IPS-15b (cell line): ENCODE results near the gene WDR48.

Experiments used
- H3K27me3 ChIP-seq: one replicate; pipeline ENCODE4 v1.6.1; 2013; ENCODE audit warnings: low read length; ENCODE audit not compliant: control insufficient read depth, insufficient read depth
- H3K36me3 ChIP-seq: one replicate; pipeline ENCODE4 v1.6.1; 2013; ENCODE audit warnings: low read length; ENCODE audit not compliant: control insufficient read depth, insufficient read depth
- H3K4me1 ChIP-seq: one replicate; pipeline ENCODE4 v1.6.1; 2013; ENCODE audit warnings: mild to moderate bottlenecking, low read length; ENCODE audit not compliant: control insufficient read depth, insufficient read depth
- H3K4me3 ChIP-seq: one replicate; pipeline ENCODE4 v1.5.1; 2013; ENCODE audit warnings: low read depth, low read length
- H3K9ac ChIP-seq: one replicate; pipeline ENCODE4 v1.6.1; 2013; ENCODE audit warnings: low read depth, mild to moderate bottlenecking, low read length
- H3K9me3 ChIP-seq: one replicate; pipeline ENCODE4 v1.6.1; 2013; ENCODE audit warnings: mild to moderate bottlenecking, low read length; ENCODE audit not compliant: control insufficient read depth, insufficient read depth

Gene WDR48

GRCh38 chr3:39065197-39065596, 13.4 kb downstream of the WDR48 start:
- H3K9ac ChIP-seq: no peak overlapping the region
- no peak overlapping the region for H3K4me3 ChIP-seq
- H3K27me3 ChIP-seq: no peaks in the 10 kb centered on the region
- no peaks in the 10 kb centered on the region for H3K36me3 ChIP-seq
- no peaks in the 10 kb centered on the region for H3K4me1 ChIP-seq
- H3K9me3 ChIP-seq: no peaks in the 10 kb centered on the region

GRCh38 chr3:39067286-39067685, 15.5 kb downstream of the WDR48 start:
- Histone ChIP-seq H3K36me3 (no peaks in the 10 kb centered on the region), H3K27me3 (no peaks in the 10 kb centered on the region), H3K4me3 (no peak overlapping the region), H3K9ac (no peak overlapping the region), H3K4me1 (no peaks in the 10 kb centered on the region), H3K9me3 (no peaks in the 10 kb centered on the region)

- no peaks in the 10 kb centered on the region for H3K36me3 ChIP-seq
- H3K4me1 ChIP-seq: no peaks in the 10 kb centered on the region
- H3K4me3 ChIP-seq: no peak overlapping the region
- H3K27me3 ChIP-seq: no peaks in the 10 kb centered on the region
- no peak overlapping the region for H3K9ac ChIP-seq
- H3K9me3 ChIP-seq: no peaks in the 10 kb centered on the region
Measured at GRCh38 chr3:39068556-39068955, 16.7 kb downstream of the WDR48 start.

GRCh38 chr3:39075910-39076309, 24.1 kb downstream of the WDR48 start:
- Histone ChIP-seq H3K27me3 (no peaks in the 10 kb centered on the region), H3K9ac (no peak overlapping the region), H3K4me1 (no peaks in the 10 kb centered on the region), H3K9me3 (no peaks in the 10 kb centered on the region), H3K36me3 (no peaks in the 10 kb centered on the region), H3K4me3 (no peak overlapping the region)

GRCh38 chr3:39079530-39079929, 27.7 kb downstream of the WDR48 start:
- H3K9me3 ChIP-seq: no peaks in the 10 kb centered on the region
- no peak overlapping the region for H3K9ac ChIP-seq
- H3K27me3 ChIP-seq: no peaks in the 10 kb centered on the region
- H3K36me3 ChIP-seq: no peaks in the 10 kb centered on the region
- no peaks in the 10 kb centered on the region for H3K4me1 ChIP-seq
- H3K4me3 ChIP-seq: no peak overlapping the region

GRCh38 chr3:39080026-39080425, 28.2 kb downstream of the WDR48 start:
- Histone ChIP-seq H3K9me3 (no peaks in the 10 kb centered on the region), H3K4me1 (no peaks in the 10 kb centered on the region), H3K36me3 (no peaks in the 10 kb centered on the region), H3K27me3 (no peaks in the 10 kb centered on the region), H3K9ac (no peak overlapping the region), H3K4me3 (no peak overlapping the region)

- Histone ChIP-seq H3K9me3 (no peaks in the 10 kb centered on the region), H3K36me3 (peaks cover 11% of the 10 kb centered on the region), H3K4me1 (no peaks in the 10 kb centered on the region), H3K4me3 (no peak overlapping the region), H3K27me3 (no peaks in the 10 kb centered on the region), H3K9ac (no peak overlapping the region)
Measured at GRCh38 chr3:39082666-39083313, 31.0 kb downstream of the WDR48 start.

- no peak overlapping the region for H3K4me3 ChIP-seq
- peaks cover 21% of the 10 kb centered on the region for H3K36me3 ChIP-seq
- H3K27me3 ChIP-seq: no peaks in the 10 kb centered on the region
Measured at GRCh38 chr3:39086144-39086543, 34.3 kb downstream of the WDR48 start.

GRCh38 chr3:39088456-39088855, 36.6 kb downstream of the WDR48 start:
- H3K9me3 ChIP-seq: no peaks in the 10 kb centered on the region
- no peak overlapping the region for H3K4me3 ChIP-seq
- H3K36me3 ChIP-seq: peaks cover 21% of the 10 kb centered on the region
- H3K27me3 ChIP-seq: no peaks in the 10 kb centered on the region
- no peak overlapping the region for H3K9ac ChIP-seq
- no peaks in the 10 kb centered on the region for H3K4me1 ChIP-seq

More at GRCh38 chr3:39086144-39086543, 34.3 kb downstream of the WDR48 start:
- H3K9me3 ChIP-seq: no peaks in the 10 kb centered on the region
- H3K4me1 ChIP-seq: no peaks in the 10 kb centered on the region
- H3K9ac ChIP-seq: no peak overlapping the region

GRCh38 chr3:39088889-39089288, 37.1 kb downstream of the WDR48 start:
- Histone ChIP-seq H3K9ac (no peak overlapping the region), H3K4me3 (no peak overlapping the region), H3K9me3 (no peaks in the 10 kb centered on the region), H3K4me1 (no peaks in the 10 kb centered on the region), H3K36me3 (peaks cover 21% of the 10 kb centered on the region), H3K27me3 (no peaks in the 10 kb centered on the region)

GRCh38 chr3:39090922-39091321, 39.1 kb downstream of the WDR48 start:
- Histone ChIP-seq H3K27me3 (no peaks in the 10 kb centered on the region), H3K36me3 (peaks cover 28% of the 10 kb centered on the region), H3K9me3 (no peaks in the 10 kb centered on the region), H3K4me3 (no peak overlapping the region), H3K4me1 (no peaks in the 10 kb centered on the region), H3K9ac (no peak overlapping the region)

- Histone ChIP-seq H3K9ac (no peak overlapping the region), H3K4me1 (no peaks in the 10 kb centered on the region), H3K36me3 (peaks cover 25% of the 10 kb centered on the region), H3K27me3 (no peaks in the 10 kb centered on the region), H3K4me3 (no peak overlapping the region), H3K9me3 (no peaks in the 10 kb centered on the region)
Measured at GRCh38 chr3:39094851-39095677, 43.2 kb downstream of the WDR48 start.
